HTERT RPE-1 (cell line): ENCODE data around the gene NFIX.

Experiments used
- in situ Hi-C: fragments of 300-500 bp; cut with MboI; formaldehyde crosslinking; loops from 4 replicates; pipeline ENCODE4 v1.14.3; 2020; ENCODE audit warnings: low sequenced_read_pairs

NFIX gene

DNA sequence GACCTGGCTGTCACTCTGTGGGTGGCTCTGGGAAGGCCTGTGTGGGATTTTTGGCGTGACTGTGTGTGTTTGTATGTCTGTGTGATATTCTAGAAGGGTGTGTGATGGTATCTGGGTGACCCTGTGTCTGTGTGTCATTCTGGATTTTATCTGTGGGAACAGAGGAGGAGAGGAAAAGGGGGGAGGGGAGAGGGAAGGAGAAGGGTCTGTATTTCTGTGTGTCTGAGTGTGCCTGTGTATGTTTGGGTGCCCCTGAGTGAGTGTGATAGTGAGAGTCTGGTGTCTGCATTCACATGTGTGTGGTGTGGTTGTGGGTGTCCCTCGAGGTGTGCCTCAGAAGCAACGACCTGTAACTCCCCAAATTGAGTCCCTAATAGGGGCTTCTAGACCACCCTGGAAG, 8.1 kb upstream of the NFIX start:
- in situ Hi-C loops: no loop called here

DNA sequence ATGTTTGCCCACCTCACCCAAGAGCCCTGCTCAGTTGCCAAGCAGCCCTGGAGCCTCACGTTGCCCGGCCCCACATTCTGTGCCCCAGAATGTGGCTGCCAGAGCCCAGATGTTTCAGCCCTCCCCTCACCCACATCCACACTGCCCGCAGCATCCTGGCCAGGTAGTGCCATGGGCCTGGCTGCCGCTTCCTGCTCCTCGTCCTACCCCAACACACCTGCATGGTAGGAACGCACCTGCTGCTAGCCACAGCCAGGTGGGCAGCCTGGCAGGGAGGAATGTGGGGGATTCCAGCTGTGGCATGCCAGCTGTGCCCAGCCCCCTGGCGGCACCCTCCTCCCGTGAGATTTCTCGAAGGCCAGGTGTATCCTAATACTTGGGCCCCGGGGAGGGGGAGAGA, 7.5 kb upstream of the NFIX start:
- in situ Hi-C loops: no loop called here

GRCh38 chr19:12990431-12990830, 4.8 kb upstream of the NFIX start:
- in situ Hi-C loops: no loop called here

DNA sequence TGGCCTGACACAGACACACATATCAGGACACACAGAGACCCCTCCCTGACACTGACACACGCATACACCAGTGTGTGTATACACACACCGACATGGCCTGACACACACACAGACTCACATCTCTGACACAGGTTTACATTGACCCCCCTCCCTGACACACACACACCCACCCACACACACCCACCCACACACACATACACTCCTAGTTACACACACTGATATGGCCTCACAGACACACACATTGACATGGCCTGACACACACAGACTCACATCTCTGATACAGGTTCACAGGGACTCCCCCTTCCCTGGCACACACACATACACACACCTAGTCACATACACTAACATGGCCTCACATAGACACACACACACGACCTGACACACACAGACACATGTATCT, 4.4 kb upstream of the NFIX start:
- in situ Hi-C loops: no loop called here

- in situ Hi-C loops: no loop called here
These were observed 4.0 kb upstream of the NFIX start for GRCh38 chr19:12991296-12991695.

GRCh38 chr19:12992729-12993128, 2.5 kb upstream of the NFIX start:
- in situ Hi-C loops: no loop called here

DNA sequence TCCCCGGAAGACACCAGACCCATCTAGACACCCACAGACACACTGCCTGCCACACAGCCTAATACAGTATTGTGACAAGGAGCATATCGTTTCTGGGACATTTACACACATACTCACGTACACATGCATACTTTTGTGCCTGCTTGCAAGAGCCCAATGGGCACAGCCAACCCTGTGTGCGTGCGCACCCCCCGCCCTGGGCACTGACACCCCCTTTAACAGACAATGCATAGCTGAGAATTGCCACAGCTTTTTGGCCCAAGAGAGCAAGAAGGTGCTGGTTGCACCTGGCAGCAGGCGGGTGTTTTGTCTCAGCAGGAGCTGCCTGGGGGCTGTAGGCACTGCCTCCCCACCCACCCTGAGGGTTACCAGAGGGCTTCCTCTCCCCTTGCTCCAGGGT, 1.7 kb upstream of the NFIX start:
- in situ Hi-C loops: no loop called here

DNA sequence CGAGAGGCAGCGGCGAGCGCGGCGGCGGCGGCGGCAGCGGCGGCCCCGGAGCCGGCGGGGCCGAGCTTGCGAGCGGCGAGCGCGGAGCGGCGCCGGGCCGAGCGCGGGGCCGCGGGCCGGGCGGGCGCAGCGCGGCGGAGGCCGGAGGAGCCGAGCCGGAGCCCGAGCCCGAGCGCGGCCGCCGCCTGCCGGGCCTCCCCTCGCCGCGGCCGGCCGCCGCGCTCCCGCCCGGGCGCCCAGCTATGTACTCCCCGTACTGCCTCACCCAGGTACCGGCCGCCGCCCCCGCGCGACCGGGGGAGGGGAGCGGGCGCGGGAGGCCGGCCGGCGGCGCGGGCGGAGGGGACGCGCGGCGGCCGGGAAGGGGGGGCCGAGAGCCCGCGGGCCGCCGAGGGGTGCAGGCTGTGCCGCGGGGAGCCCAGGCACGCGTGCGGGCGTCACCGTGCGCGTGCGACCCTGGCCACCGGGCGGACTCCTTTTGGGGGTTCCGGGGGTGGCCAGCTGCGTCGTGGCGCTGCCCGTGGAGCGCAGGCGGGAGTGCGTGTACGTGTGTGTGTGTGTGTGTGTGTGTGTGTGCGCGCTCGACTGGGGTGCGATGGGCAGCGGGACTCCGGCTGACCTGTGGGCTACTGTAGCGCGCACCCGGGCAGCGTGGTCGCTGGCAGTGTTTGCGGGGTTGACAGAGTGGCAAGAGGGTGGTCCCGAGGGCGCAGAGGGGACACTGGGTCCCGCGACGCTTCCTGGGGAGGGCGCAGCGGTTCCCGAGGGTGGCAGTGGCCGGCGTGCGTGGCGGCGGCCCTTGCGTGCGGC, 526 bp downstream of the NFIX start:
- in situ Hi-C loops: no loop called here

DNA sequence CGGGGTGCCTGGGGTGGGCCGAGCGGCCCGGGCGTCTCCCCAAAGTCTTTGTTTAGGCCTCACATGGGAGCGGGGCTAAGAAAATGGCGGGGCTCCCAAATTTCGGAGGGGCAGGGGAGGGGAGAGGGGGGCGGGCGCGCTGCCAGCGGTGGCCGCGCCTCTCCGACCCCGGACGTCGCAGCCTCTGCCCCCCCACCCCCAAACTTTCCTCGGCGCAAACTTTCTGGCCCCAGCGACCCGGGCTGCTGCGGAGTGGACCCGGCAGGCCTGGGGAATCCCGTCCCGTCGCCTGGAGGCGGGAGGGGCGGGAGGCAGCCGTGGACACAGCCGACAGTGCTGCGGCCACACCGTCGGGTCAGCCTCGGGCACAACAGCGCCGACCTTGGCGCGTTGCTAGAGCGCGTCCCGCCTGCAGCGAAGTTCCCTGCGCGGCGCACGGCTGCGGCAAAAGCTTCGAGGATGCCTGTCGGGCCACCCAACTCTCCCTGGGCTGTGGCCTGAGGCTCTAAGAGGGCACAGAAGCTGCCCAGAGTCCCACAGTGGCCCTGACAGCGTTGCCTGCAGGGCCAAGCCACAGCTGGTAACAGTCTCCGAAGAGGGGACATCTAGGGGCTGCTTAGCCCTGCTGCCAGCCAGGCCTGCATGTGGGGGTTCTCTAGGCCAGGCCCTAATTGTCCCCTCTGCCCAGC, 1.3 kb downstream of the NFIX start:
- in situ Hi-C loops: no loop called here

DNA sequence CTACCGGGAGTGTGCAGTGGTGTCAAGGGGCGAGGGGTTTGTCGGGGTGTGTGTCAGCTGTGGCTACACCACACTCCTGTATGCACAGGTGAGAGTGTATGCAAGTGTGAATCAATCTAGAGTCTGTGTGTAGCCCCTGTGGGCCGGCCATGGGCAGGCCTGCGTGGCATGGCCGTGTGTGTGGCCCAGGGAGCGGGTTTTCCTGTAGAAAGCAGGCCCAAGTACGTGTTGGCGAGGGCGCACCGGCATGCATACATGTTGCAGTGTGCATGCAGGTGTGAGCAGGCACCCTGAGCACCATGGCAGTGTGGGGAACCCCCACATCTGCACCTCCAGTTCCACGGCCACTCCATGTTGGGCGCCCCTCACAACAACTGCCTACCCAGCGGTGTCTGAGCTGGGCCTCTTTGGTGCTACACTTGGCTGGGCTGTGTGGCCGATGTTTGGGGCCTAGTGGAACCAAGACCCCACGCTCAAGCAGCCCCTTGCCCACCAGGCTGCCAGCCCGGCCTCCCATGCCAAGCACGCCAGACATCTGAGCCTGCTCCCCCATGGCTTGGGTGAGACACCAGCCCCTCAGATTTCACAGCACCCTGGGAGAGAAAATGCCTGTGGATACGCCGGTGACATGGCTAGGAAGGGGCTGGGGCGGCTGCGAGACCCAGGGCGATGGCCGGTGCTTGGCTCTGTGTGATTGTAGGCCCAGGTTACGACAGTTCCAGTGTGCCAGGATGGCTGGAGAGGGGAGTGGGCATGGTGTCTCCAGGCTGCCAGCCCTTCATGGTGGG, 2.1 kb downstream of the NFIX start:
- in situ Hi-C loops: no loop called here

DNA sequence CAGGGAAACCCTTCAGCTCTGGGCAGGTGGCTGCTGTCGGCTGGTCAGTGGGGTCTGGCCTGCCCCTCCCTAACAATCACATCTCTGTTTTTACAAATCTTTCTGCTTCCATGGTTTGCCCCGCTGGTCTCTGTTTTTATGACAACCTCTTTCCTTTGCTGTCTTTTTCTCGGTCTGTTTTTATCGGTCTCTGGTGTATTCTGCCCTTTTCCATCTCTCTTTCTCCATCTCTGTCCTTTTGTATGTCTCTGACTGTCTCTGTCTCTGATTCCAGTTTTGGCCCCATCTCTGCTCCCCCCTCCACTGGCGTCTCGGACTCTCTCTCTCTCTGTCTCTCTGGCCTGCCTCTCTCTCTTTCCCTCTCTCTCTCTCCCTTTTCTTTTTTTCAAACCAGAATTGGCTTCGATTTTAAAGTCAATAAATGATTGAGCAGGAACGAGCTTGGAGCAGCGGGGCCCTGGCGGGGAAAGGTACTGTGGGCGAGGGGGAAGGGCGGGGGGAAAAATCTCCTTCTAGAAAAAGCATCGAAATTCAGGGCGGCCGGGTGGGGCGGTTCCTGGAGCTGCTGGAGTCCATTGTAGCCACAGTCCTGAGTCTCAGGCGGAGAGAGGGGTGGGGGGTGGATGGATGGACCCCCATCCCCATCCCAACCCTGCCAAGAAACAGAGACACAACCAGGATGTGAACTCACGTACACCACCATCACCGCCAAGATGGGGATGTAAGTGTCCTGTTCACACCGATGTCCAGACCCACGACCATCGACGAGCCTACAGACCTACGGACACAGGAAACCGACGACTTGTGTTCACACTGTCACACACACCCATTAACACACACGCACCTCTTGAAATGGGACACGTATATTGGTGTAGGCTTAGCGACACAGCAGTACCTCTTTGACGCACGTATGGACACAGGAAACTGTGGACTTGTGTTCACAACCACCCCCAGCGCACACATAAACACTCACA, 3.0 kb downstream of the NFIX start:
- in situ Hi-C loops: no loop called here

GRCh38 chr19:13001166-13001501, 5.9 kb downstream of the NFIX start:
- in situ Hi-C loops: no loop called here

DNA sequence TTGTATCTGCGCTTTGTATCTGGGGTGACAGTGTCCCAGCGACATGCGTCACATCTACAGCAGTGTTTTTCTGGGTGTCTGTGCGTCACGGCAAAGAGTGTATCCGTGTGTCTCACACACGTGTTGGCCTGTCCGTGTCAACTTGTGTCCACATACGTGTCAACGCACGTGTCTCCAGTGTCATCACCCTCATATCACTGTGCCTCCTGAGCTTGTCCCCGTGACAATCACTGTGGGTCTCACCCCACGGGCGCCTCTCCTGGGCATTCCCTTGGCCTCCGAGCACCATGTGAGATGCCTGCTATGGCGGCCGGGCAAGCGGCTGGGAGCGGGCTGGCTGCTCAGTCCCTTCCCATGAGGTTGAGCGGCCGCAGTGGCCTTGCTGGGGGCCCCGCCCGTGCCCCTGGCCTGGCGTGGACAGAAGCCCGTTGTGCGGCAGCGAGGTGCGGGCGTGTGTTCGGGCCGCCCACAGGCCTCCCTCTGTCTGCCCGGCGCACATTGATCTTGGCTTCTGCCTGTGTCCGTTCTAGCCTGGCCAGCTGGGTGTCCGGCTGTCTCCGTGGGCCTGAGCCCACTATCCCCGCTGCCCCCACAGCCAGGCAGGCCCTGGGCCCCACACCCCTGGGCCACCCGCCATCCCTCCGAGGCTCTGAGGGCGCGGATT, 6.4 kb downstream of the NFIX start:
- in situ Hi-C loops: no loop called here

DNA sequence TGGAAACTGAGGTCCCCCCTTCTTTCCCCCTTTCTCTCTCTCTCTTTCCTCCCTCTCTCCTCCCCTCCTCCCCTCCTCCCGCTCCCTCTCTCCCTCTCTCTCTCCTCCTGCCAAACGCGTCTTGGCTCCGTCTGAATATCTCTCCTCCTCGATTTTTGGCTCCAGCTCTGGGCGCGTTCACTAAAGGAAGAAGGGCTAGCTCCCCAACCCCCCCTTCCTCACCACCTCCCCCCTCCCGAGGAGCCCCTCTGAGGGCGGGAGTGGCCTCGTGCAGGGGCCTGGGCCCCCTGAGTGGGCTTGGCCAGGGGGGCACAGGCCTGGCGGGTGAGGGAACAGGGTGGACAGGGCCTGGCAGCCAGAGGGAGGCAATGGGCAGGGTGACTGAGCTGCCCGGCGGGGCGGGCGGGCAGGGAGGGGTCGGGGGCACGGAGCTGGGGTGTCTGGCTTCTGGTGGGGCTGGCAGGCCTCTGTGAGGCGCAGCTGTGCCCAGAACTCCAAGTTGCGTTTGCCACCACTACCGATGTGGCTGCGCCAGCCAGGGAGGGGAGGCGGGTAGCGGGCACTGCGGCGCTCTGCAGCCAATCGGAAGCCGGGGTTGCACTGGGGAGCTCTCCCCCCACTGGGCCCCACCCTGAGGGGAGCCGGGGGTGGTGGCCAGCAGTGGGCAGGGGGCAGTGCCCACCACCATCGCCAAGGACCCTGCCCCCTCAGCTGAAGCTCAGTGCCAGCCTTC, 7.1 kb downstream of the NFIX start:
- in situ Hi-C loops: no loop called here

DNA sequence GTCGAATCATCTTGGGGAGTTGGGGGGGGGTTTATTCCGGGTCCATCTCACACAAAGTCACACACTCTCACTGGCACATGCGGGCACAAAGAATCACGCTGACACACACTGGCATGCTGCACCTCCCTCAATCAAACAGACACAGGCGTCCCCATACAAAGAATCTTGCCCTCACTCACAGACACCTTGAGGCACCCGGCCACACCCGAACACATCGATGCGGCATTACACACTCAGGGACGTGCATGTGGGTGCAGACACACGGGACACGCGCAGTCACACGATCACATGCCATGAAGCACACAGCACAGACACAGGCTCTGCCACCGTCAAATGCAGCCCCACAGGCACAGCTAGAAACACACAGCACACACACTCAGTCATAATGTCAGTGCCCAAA, 7.8 kb downstream of the NFIX start:
- in situ Hi-C loops: no loop called here

- in situ Hi-C loops: no loop called here
These were observed 9.0 kb downstream of the NFIX start for GRCh38 chr19:13004273-13004672.

- in situ Hi-C loops: no loop called here
These were observed 10.0 kb downstream of the NFIX start for GRCh38 chr19:13005253-13005652.

DNA sequence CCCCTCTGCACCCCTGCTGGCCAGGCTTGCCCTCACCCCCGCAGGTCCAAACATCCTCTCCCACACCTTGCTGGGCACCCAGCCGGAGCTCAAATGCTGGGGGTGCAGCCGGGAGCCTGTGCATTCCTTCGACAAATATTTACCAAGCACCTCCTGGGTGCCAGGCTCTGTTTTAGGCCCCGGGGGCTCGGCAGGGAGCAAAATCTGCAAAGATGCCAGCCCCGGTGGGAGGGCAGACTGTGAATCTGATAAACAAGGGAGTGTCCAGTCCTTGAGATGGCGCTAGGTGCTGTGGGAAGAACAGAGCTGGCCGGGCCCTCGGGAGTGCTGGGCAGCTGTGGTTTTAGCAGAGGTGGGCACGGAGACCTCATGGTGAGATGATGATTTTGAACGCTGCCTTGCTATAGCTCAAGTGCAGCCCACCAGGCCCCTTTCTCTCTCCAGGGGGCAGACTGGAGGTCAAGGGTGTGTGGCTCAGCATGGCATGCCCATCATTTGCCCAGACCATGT, 10.6 kb downstream of the NFIX start:
- in situ Hi-C loops: no loop called here
